Measurements from ENCODE around the gene SELE.

Gene SELE

GRCh38 chr1:169759038-169759437, 25.2 kb upstream of the SELE start:
- no peak overlapping the region for H3K9ac ChIP-seq (ENCODE audit: low read length)
- no peaks in the 10 kb centered on the region for H3K27me3 ChIP-seq (replicated peaks; ENCODE audit: insufficient read depth, low read length)
- TF ChIP-seq, protein P1, sequence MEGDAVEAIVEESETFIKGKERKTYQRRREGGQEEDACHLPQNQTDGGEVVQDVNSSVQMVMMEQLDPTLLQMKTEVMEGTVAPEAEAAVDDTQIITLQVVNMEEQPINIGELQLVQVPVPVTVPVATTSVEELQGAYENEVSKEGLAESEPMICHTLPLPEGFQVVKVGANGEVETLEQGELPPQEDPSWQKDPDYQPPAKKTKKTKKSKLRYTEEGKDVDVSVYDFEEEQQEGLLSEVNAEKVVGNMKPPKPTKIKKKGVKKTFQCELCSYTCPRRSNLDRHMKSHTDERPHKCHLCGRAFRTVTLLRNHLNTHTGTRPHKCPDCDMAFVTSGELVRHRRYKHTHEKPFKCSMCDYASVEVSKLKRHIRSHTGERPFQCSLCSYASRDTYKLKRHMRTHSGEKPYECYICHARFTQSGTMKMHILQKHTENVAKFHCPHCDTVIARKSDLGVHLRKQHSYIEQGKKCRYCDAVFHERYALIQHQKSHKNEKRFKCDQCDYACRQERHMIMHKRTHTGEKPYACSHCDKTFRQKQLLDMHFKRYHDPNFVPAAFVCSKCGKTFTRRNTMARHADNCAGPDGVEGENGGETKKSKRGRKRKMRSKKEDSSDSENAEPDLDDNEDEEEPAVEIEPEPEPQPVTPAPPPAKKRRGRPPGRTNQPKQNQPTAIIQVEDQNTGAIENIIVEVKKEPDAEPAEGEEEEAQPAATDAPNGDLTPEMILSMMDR (IDR thresholded peaks at IDR 0.05; ENCODE audit: low read length): no peak
- no peak for TF ChIP-seq EZH2phosphoT487 (IDR thresholded peaks at IDR 0.05; ENCODE audit: low read length)
- no peak for TF ChIP-seq EZH2 (optimal IDR thresholded peaks at IDR 0.05; ENCODE audit: low read depth, low read length)
- no peaks in the 10 kb centered on the region for H3F3A ChIP-seq (ENCODE audit: insufficient read depth, low read length)
- no peak overlapping the region for H2AFZ ChIP-seq (ENCODE audit: low read length)
- no peaks in the 10 kb centered on the region for H3K4me1 ChIP-seq (ENCODE audit: low read length)
- H3K4me2 ChIP-seq (ENCODE audit: low read depth, low read length): no peak overlapping the region
- no peak overlapping the region for H3K4me3 ChIP-seq (ENCODE audit: low read length)
- no peaks in the 10 kb centered on the region for H3K36me3 ChIP-seq (replicated peaks; ENCODE audit: insufficient read depth, low read length)
- DNase-seq: no peak
- no peaks in the 10 kb centered on the region for H3K79me2 ChIP-seq (ENCODE audit: low read length)
- H3K27ac ChIP-seq (ENCODE audit: low read length): no peak overlapping the region
- no peaks in the 10 kb centered on the region; the same call in 1 of the 2 replicates for H4K20me1 ChIP-seq (ENCODE audit: insufficient read depth, low read length)
- no peaks in the 10 kb centered on the region for H3K9me3 ChIP-seq (replicated peaks; ENCODE audit: insufficient read depth, low read length)
- no peaks in the 10 kb centered on the region for H3K9me2 ChIP-seq (replicated peaks; ENCODE audit: insufficient read depth, low read length)

DNA sequence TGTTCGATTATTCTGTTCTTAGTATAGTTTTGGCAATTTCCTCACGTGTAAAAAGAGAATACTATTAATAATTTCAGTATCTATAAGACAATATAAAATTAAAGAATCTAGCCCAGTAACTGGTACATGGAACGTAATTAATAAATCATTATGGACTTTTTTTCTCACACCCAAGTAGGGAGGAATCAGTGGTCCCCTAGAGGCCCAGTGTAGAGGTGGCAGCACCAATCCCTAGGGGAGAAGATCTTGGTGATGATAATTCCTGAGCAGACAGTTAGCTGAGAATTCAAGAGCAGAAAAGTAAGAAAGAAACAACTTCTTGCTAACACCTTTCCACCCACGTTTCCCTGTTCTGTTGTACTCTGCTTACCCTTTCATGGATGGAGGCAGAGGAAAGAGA, 19.7 kb upstream of the SELE start:
- Histone ChIP-seq H3K9me3 (replicated peaks; ENCODE audit: insufficient read depth, low read length) (no peaks in the 10 kb centered on the region), H3K27ac (ENCODE audit: low read length) (no peak overlapping the region), H3F3A (ENCODE audit: insufficient read depth, low read length) (no peaks in the 10 kb centered on the region), H3K27me3 (replicated peaks; ENCODE audit: insufficient read depth, low read length) (no peaks in the 10 kb centered on the region), H3K9ac (ENCODE audit: low read length) (no peak overlapping the region), H3K4me1 (ENCODE audit: low read length) (no peaks in the 10 kb centered on the region), H2AFZ (ENCODE audit: low read length) (no peak overlapping the region), H3K4me3 (ENCODE audit: low read length) (no peak overlapping the region), H3K4me2 (ENCODE audit: low read depth, low read length) (no peak overlapping the region), H3K9me2 (replicated peaks; ENCODE audit: insufficient read depth, low read length) (no peaks in the 10 kb centered on the region), H3K79me2 (ENCODE audit: low read length) (no peaks in the 10 kb centered on the region), H4K20me1 (ENCODE audit: insufficient read depth, low read length) (no peaks in the 10 kb centered on the region), H3K36me3 (replicated peaks; ENCODE audit: insufficient read depth, low read length) (no peaks in the 10 kb centered on the region)
- DNase-seq: no peak
- TF ChIP-seq EZH2phosphoT487 (IDR thresholded peaks at IDR 0.05; ENCODE audit: low read length): no peak
- no peak for TF ChIP-seq EZH2 (optimal IDR thresholded peaks at IDR 0.05; ENCODE audit: low read depth, low read length)
- TF ChIP-seq, protein P1 (IDR thresholded peaks at IDR 0.05; ENCODE audit: low read length): no peak

GRCh38 chr1:169750041-169750440, 16.2 kb upstream of the SELE start:
- Histone ChIP-seq H3K27me3 (replicated peaks; ENCODE audit: insufficient read depth, low read length) (no peaks in the 10 kb centered on the region), H3K36me3 (replicated peaks; ENCODE audit: insufficient read depth, low read length) (no peaks in the 10 kb centered on the region), H3K9me2 (replicated peaks; ENCODE audit: insufficient read depth, low read length) (no peaks in the 10 kb centered on the region), H3K27ac (ENCODE audit: low read length) (no peak overlapping the region), H3K4me1 (ENCODE audit: low read length) (no peaks in the 10 kb centered on the region), H3K4me2 (ENCODE audit: low read depth, low read length) (no peak overlapping the region), H4K20me1 (ENCODE audit: insufficient read depth, low read length) (no peaks in the 10 kb centered on the region), H3F3A (ENCODE audit: insufficient read depth, low read length) (no peaks in the 10 kb centered on the region), H3K79me2 (ENCODE audit: low read length) (no peaks in the 10 kb centered on the region), H3K9ac (ENCODE audit: low read length) (no peak overlapping the region), H3K4me3 (ENCODE audit: low read length) (no peak overlapping the region), H2AFZ (ENCODE audit: low read length) (no peak overlapping the region), H3K9me3 (replicated peaks; ENCODE audit: insufficient read depth, low read length) (no peaks in the 10 kb centered on the region)
- DNase-seq: no peak
- TF ChIP-seq, protein P1 (IDR thresholded peaks at IDR 0.05; ENCODE audit: low read length): no peak
- TF ChIP-seq EZH2phosphoT487 (IDR thresholded peaks at IDR 0.05; ENCODE audit: low read length) (no peak), EZH2 (optimal IDR thresholded peaks at IDR 0.05; ENCODE audit: low read depth, low read length) (no peak)
